ENCODE data around the gene MXI1.
"Not testable (repeated sequence)": the region's sequence is repeated elsewhere in the genome, so short reads cannot be mapped to it uniquely, and the experiment has no call there.

The MXI1 gene

GRCh38 chr10:110324201-110324804 is 116.9 kb downstream of the MXI1 start:
- no peak for FAIRE-seq

- FAIRE-seq = no peak
Measured at GRCh38 chr10:110324805-110325280, 117.4 kb downstream of the MXI1 start.

GRCh38 chr10:110326351-110327032 is 119.1 kb downstream of the MXI1 start:
- FAIRE-seq = no peak

GRCh38 chr10:110327262-110327914 is 120.0 kb downstream of the MXI1 start:
- no peak for FAIRE-seq

GRCh38 chr10:110330675-110331074 is 123.3 kb downstream of the MXI1 start:
- no peak for FAIRE-seq

- not testable (repeated sequence) for FAIRE-seq
Measured at GRCh38 chr10:110331226-110331795, 123.9 kb downstream of the MXI1 start.

- FAIRE-seq = no peak
Measured at GRCh38 chr10:110334061-110334656, 126.8 kb downstream of the MXI1 start.

GRCh38 chr10:110335314-110336064 is 128.1 kb downstream of the MXI1 start:
- no peak for FAIRE-seq

GRCh38 chr10:110336111-110336721 is 128.8 kb downstream of the MXI1 start:
- no peak for FAIRE-seq
